K562 (cell line): ENCODE data around the gene LRRC38. TPM values are rescaled to one million over a fixed set of nuclear protein-coding genes. Genes with fewer than 3 reads are reported as not detected.

Experiments
- ATAC-seq: fragments of 200-7000 bp; cut with Tn5 transposase; 3 replicates; pipeline ENCODE4 v1.9.1; 2020; ENCODE audit warnings: moderate library complexity
- BruUV-seq: library from RNA; stranded (reverse); fragments of 400-500 nt; replicated peaks from 2 replicates; lab custom pipeline; 2021; lab: Mats Ljungman, UMichigan
- CTCF ChIA-PET: fragments of 300-600 bp; formaldehyde crosslinking; extraction: SDS; loops from one replicate; lab custom pipeline; 2021; ENCODE audit warnings: low intra/inter-chr PET ratio; lab: Yijun Ruan, JAX
- POLR2A ChIA-PET: fragments of 300-600, 350-650 bp; sonication (Branson Sonifier 250); formaldehyde crosslinking; extraction: SDS; loops from one replicate; lab custom pipeline; 2021; ENCODE audit warnings: antibody characterized with exemption, inconsistent platforms; lab: Yijun Ruan, JAX
- DNase-seq, 4 experiments: peaks; one replicate each; pipeline versions ENCODE4 v3.0.0 to v3.0.0-alpha.2; 2011 to 2018; ENCODE audit warnings: low spot score in 3 of 4, mixed read lengths in 3 of 4; ENCODE audit errors: extremely low read depth in 1 of 4
- FAIRE-seq: peaks from 2 replicates; lab custom pipeline; 2011; peaks lifted over from hg19 to GRCh38; lab: Jason Lieb, UNC
- H2AFZ ChIP-seq: 2 replicates; pipeline ENCODE4 v1.6.0; 2011; ENCODE audit warnings: low read depth, low read length, control low read depth, inconsistent platforms
- H3K27ac ChIP-seq: fragments of 200-600 bp; 3 replicates; pipeline ENCODE4 v1.8.0; 2011; ENCODE audit warnings: low read depth, mild to moderate bottlenecking, control low read depth, inconsistent platforms, low read length, moderate library complexity, mixed read lengths; ENCODE audit errors: extremely low read depth
- H3K27me3 ChIP-seq, 2 experiments: fragments of 300-600 bp in 1 of 2; 2 replicates in 1 of 2; 3 replicates in 1 of 2; pipeline versions ENCODE4 v1.6.0 to v1.8.0; 2011; ENCODE audit warnings: inconsistent platforms in 2 of 2, low read length in 2 of 2, mild to moderate bottlenecking in 1 of 2, mixed read lengths in 1 of 2, moderate library complexity in 1 of 2; ENCODE audit not compliant: control insufficient read depth in 2 of 2, insufficient read depth in 2 of 2
- H3K36me3 ChIP-seq: fragments of 300-600 bp; 3 replicates; pipeline ENCODE4 v1.8.0; 2011; ENCODE audit warnings: mild to moderate bottlenecking, low read length, inconsistent platforms; ENCODE audit not compliant: control insufficient read depth, insufficient read depth
- H3K4me1 ChIP-seq, 2 experiments: fragments of 200-600 bp in 1 of 2; replicated peaks in 1 of 2; 2 replicates in 1 of 2; 3 replicates in 1 of 2; pipeline versions ENCODE4 v1.5.1 to v1.8.0; 2011; ENCODE audit warnings: inconsistent platforms in 2 of 2, low read length in 2 of 2, mild to moderate bottlenecking in 1 of 2, mixed read lengths in 1 of 2, moderate library complexity in 1 of 2; ENCODE audit not compliant: control insufficient read depth in 2 of 2, insufficient read depth in 2 of 2
- H3K4me2 ChIP-seq: 2 replicates; pipeline ENCODE4 v1.6.1; 2011; ENCODE audit warnings: low read length, control low read depth, inconsistent platforms, mixed read lengths; ENCODE audit not compliant: insufficient read depth
- H3K4me3 ChIP-seq: fragments of 200-600 bp; sonication (generic), shearing (Covaris generic); 2 replicates; pipeline ENCODE4 v1.5.1; 2016; ENCODE audit warnings: control low read depth, inconsistent platforms
- H3K79me2 ChIP-seq: fragments of 200-600 bp; 3 replicates; pipeline ENCODE4 v1.8.0; 2011; ENCODE audit warnings: low read length, inconsistent platforms; ENCODE audit not compliant: control insufficient read depth, insufficient read depth
- H3K9ac ChIP-seq, 2 experiments: 2 replicates each; pipeline versions ENCODE4 v1.6.0 to v1.6.1; 2011; ENCODE audit warnings: low read depth in 2 of 2, low read length in 2 of 2, control low read depth in 1 of 2, inconsistent platforms in 1 of 2, mild to moderate bottlenecking in 1 of 2, mixed read lengths in 1 of 2; ENCODE audit not compliant: insufficient read depth in 1 of 2
- H3K9me1 ChIP-seq: one replicate; pipeline ENCODE4 v1.6.0; 2011; ENCODE audit warnings: inconsistent platforms, mild to moderate bottlenecking, low read length, moderate library complexity; ENCODE audit not compliant: control insufficient read depth, insufficient read depth
- H3K9me3 ChIP-seq: replicated peaks from 2 replicates; pipeline ENCODE4 v1.5.1; 2011; ENCODE audit warnings: low read depth, low read length, inconsistent platforms; ENCODE audit not compliant: control insufficient read depth, insufficient read depth
- H4K20me1 ChIP-seq: replicated peaks from 2 replicates; pipeline ENCODE4 v1.6.1; 2011; ENCODE audit warnings: low read length, inconsistent platforms, mixed read lengths; ENCODE audit not compliant: control insufficient read depth, insufficient read depth
- BCOR ChIP-seq: fragments of 450-650 bp; IDR thresholded peaks from 2 replicates; pipeline ENCODE4 v1.6.1; 2016
- CBX2 ChIP-seq: fragments of 200-600 bp; sonication (generic); IDR thresholded peaks from one replicate; pipeline ENCODE4 v1.6.1; 2012; ENCODE audit warnings: mild to moderate bottlenecking, low read length, inconsistent platforms; ENCODE audit not compliant: insufficient read depth, poor library complexity, severe bottlenecking
- FOSL1 ChIP-seq: fragments of 200-800 bp; sonication (Bioruptor generic); conservative IDR thresholded peaks from 2 replicates; pipeline ENCODE4 v1.6.1; 2016; ENCODE audit warnings: missing genetic modification characterization, missing compliant biosample characterization
- FOXK2 ChIP-seq, 2 experiments: fragments of 450-650 bp; IDR thresholded peaks in 1 of 2; conservative IDR thresholded peaks in 1 of 2; 2 replicates each; pipeline ENCODE4 v1.6.1; 2016; ENCODE audit warnings: low read depth in 2 of 2, mild to moderate bottlenecking in 1 of 2
- HLTF ChIP-seq: fragments of 450-650 bp; IDR thresholded peaks from 2 replicates; pipeline ENCODE4 v1.6.1; 2016
- KAT7 ChIP-seq: sonication (generic); formaldehyde crosslinking; IDR thresholded peaks from 2 replicates; pipeline ENCODE4 v1.8.0; 2022; ENCODE audit warnings: missing genetic modification reagents, mild to moderate bottlenecking, borderline replicate concordance
- KDM1A ChIP-seq, 2 experiments: fragments of 450-650 bp; IDR thresholded peaks; 2 replicates each; pipeline ENCODE4 v1.6.1; 2016; ENCODE audit warnings: mild to moderate bottlenecking in 2 of 2
- NCOR1 ChIP-seq: fragments of 450-650 bp; IDR thresholded peaks from 2 replicates; pipeline ENCODE4 v1.6.1; 2016; ENCODE audit warnings: mild to moderate bottlenecking, moderate library complexity
- SAP30 ChIP-seq: fragments of 200-600 bp; sonication (generic); IDR thresholded peaks from 2 replicates; pipeline ENCODE4 v1.6.1; 2012; ENCODE audit warnings: borderline replicate concordance, low read depth, mild to moderate bottlenecking, moderate library complexity, low read length, control low read depth, inconsistent platforms; ENCODE audit not compliant: insufficient read depth, poor library complexity, severe bottlenecking
- SMC3 ChIP-seq: conservative IDR thresholded peaks from 2 replicates; pipeline ENCODE4 v1.6.1; 2011; ENCODE audit warnings: low read depth, low read length, improper control_type of control experiment; ENCODE audit not compliant: insufficient read depth
- YBX1 ChIP-seq: fragments of 450-650 bp; IDR thresholded peaks from 2 replicates; pipeline ENCODE4 v1.7.1; 2016; ENCODE audit warnings: mild to moderate bottlenecking
- ZBTB26 ChIP-seq: fragments of 450-650 bp; formaldehyde crosslinking; IDR thresholded peaks from 2 replicates; pipeline ENCODE4 v1.4.0; 2022; ENCODE audit warnings: missing genetic modification characterization
- ZNF277 ChIP-seq: fragments of 250-450 bp; sonication (Bioruptor Pico); IDR thresholded peaks from 2 replicates; pipeline ENCODE4 v1.8.0; 2022; ENCODE audit warnings: inconsistent platforms, mild to moderate bottlenecking, moderate library complexity, borderline replicate concordance
- ZNF609 ChIP-seq: sonication (generic); formaldehyde crosslinking; IDR thresholded peaks from 2 replicates; pipeline ENCODE4 v1.8.1; 2023; ENCODE audit warnings: missing genetic modification reagents, mild to moderate bottlenecking, borderline replicate concordance
- WGBS: fragments of 100-300 bp; shearing (Covaris generic); methylation state at CpG from one replicate; pipeline ENCODE4 v1.1.6; 2016; ENCODE audit warnings: low coverage, mixed read lengths; ENCODE audit not compliant: insufficient coverage; ENCODE audit errors: missing lambda C conversion rate; 5-methylcytosine and 5-hydroxymethylcytosine counted together
- in situ Hi-C: fragments of 300-500 bp; cut with MboI; formaldehyde crosslinking; loops from 4 replicates; pipeline ENCODE4 v1.15.0; 2018; ENCODE audit warnings: inconsistent platforms, mixed read lengths
- intact Hi-C: fragments of 100-400 bp; cut with micrococcal nuclease; formaldehyde crosslinking; loops from 2 replicates; pipeline ENCODE4 v1.14.2; 2022
- polyA plus RNA-seq, 8 experiments: library from polyadenylated mRNA; depleted of rRNA in 4 of 8; stranded (reverse) in 5 of 8; unstranded in 3 of 8; fragments of >200 nt; fragmentation: Nextera tagmentation in 2 of 8; fragmentation: Illumina TruSeq in 1 of 8; extraction: Ambion mirVana in 2 of 8; extraction: Trizol in 1 of 8; gene quantifications; 2 replicates each; pipeline versions ENCODE4 v1.2.1 to v1.2.3, GENCODE V29; 2011 to 2014; ENCODE audit warnings: inconsistent platforms in 1 of 8, missing spikeins in 1 of 8
- total RNA-seq, 7 experiments: library from RNA; depleted of rRNA in 6 of 7; stranded (reverse); fragments of >200 nt in 6 of 7; fragmentation: Illumina TruSeq in 2 of 7; extraction: Trizol in 2 of 7; gene quantifications; 2 replicates each; pipeline versions ENCODE4 v1.2.1 to v1.2.3, GENCODE V29; 2011 to 2021; ENCODE audit warnings: low replicate concordance in 1 of 7

LRRC38 gene
- total and polyA plus RNA-seq, 9 of the 15 experiments (the other 6 are each of a cell fraction or from before 2014, with no cell fraction given) = not detected

- no peak overlapping the region for H3K4me2 ChIP-seq
- no peak overlapping the region for H3K4me3 ChIP-seq
- POLR2A ChIA-PET = no interaction called here
- no peaks in the 10 kb centered on the region for H4K20me1 ChIP-seq
- intact Hi-C loops = no loop called here
- in situ Hi-C loops = no loop called here
- no peak overlapping the region; a peak in 1 of 4 replicates for H3K9ac ChIP-seq
- no peak overlapping the region for H2AFZ ChIP-seq
- peaks cover 2 to 28% of the 10 kb centered on the region in 2 experiments; a peak in 3 of 5 replicates for H3K27me3 ChIP-seq
- FAIRE-seq (no peak), DNase-seq (no peak), ATAC-seq (no peak)
- WGBS = 0% methylated on average over 13 of the region's 15 CpGs
- H3K9me3 ChIP-seq = no peaks in the 10 kb centered on the region
- no peak overlapping the region for H3K27ac ChIP-seq
- BruUV-seq = no TSS peak
- H3K9me1 ChIP-seq = no peaks in the 10 kb centered on the region
- H3K79me2 ChIP-seq = no peaks in the 10 kb centered on the region
- no peaks in the 10 kb centered on the region for H3K36me3 ChIP-seq
- H3K4me1 ChIP-seq = no peaks in the 10 kb centered on the region; a peak in 1 of 5 replicates
- CTCF ChIA-PET = no interaction called here
- TF ChIP-seq KAT7 (CRISPR knock-in tag) (no peak), CBX2 (no peak), ZBTB26 (CRISPR knock-in tag) (no peak), HLTF (no peak), NCOR1 (no peak), SMC3 (no peak), ZNF277 (CRISPR knock-in tag) (no peak), SAP30 (no peak), FOSL1 (tag) (no peak), FOXK2 (conservative IDR thresholded peaks at IDR 0.05 in 1 of 2, IDR thresholded peaks at IDR 0.05 in 1 of 2; ENCODE audit: low read depth in 2 of 2) (no peak), YBX1 (no peak), KDM1A (IDR thresholded peaks at IDR 0.05) (no peak), BCOR (no peak), ZNF609 (CRISPR knock-in tag) (no peak)
Observed at GRCh38 chr1:13456904-13457532, 56.8 kb downstream of the LRRC38 start.
